Neural progenitor cell (in vitro differentiated cells): Measurements from ENCODE around the gene LCK.

ENCODE experiments used
- CTCF ChIP-seq: fragments of 200-600 bp; sonication (generic); IDR thresholded peaks from 2 replicates; pipeline ENCODE4 v1.5.1; 2017; ENCODE audit warnings: antibody characterized with exemption, mild to moderate bottlenecking
- EZH2phosphoT487 ChIP-seq: fragments of 200-600 bp; sonication (generic); IDR thresholded peaks from 2 replicates; pipeline ENCODE4 v1.6.1; 2017; ENCODE audit warnings: antibody characterized with exemption

- TF ChIP-seq EZH2phosphoT487 (no peak), CTCF (no peak)
These were observed 56.3 kb downstream of the LCK start for GRCh38 chr1:32307324-32307723.
